GM19468 (cell line): ENCODE measurements around the gene SPATC1L.

Experiments used
- ATAC-seq: cut with Tn5 transposase; IDR thresholded peaks from one replicate; pipeline ENCODE4 v1.9.1; 2021; ENCODE audit warnings: mild to moderate bottlenecking, moderate library complexity, moderate number of reproducible peaks; ENCODE audit not compliant: unreplicated experiment; ENCODE audit errors: extremely low read depth

SPATC1L gene

DNA sequence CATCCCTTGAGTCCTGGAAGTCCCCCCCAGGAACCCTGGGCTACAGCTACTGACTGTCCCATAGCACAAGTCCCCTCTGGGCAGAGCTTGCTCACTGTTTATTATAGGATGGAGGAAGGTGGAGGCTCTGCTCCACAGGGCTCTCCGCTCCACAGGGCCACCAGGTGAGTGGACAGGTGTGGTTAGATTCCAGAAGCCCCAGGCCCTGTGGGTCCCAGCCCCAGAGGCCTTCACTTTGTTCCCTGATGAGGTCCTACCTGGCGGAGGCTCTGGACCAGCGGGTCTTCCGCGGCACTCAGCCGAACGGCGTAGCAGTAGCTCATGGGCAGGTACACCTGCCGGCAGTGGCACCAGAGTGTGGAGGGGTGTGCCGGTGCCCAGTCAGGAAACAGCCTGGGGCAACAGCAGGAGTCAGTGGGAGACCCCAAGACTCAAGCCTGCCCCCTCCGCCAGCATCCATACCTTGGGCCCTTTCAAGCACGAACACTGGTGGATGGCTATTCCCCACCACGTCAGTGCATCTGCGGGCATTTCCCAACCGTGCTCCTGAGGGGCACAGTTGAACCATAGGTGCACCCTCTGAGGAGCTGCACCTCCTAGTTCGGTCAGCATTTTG is 32.0 kb upstream of the SPATC1L start:
- ATAC-seq, result no peak

- ATAC-seq, result no peak
Observed at GRCh38 chr21:46215436-46216131, 31.3 kb upstream of the SPATC1L start.

DNA sequence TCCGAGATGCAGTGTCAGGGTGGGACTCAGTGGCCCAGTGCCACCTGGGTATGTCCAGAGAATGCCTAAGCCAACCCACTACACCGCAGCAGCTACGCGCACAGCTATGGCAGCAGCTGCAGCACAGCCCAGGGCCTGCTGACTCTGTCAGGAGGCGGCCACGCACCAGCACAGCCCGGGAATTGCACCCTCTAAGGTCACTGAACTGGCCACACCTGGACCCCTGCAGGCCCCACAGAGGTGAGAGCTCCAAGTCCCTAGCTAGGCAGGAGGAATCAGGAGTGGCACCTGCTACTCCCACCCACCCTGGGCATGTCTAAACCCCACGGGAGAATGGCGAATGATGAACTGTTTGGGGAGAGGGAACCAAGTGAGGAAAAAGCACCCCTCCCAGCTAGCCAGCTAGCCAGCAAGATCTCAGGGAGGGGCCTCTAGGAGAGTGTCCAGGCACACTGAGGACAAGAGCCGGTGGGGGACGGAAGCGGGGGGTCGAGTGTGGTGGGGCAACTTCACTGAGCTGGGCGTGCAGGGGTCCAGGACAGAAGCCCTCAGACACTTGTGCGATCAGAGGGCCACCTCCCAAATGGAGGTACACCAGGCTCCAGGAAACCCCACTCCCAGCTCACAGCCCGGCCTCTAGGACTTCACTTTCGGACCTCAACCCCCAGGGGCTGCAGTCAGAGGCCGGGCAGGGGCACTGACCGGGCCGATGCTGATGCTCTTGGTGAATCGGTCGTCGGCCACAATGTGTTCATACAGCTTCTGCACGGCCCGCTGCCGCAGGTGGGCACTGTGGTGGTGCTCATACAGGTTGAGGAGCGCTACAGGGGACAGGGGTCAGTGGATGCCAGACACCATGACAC is 30.4 kb upstream of the SPATC1L start:
- no peak for ATAC-seq

GRCh38 chr21:46213620-46214286 is 29.5 kb upstream of the SPATC1L start:
- no peak for ATAC-seq

DNA sequence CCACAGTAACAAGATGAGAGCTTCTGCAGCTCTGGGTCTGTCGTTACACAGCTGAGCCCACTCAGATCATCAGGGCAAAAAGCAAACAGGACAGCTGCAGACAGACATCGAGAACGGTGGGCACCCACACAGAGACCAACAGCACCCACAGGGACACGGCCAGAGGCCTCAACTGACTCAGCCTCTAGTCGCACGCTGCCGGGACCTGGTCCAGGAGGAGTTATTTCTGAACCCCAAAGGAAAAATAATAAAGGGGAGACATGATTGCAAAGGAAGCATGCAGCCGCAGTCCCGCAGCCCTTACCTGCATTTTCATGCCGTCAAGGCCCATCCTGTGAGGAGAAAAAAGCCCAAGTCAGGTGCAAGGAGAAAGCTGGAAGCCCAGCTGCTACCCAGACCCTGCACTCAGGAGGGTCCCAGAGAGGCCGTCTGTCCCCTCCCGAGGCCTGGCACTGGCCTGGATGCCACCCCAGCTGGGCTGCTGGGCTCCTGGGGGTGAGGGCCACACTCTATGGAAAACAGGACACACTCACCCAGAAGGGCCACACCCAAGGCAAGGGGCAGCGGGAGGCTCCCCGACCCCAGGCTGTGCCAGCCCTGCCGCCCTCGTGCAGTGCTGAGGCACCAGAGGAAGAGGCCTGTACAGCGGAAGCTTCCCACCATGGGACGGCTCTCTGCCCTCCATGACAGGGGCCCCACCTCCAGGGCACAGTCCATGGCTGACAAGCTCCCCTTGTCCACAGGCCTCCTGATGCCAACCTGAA is 28.6 kb upstream of the SPATC1L start:
- no peak for ATAC-seq

- ATAC-seq, result no peak
Observed at GRCh38 chr21:46211786-46212720, 27.8 kb upstream of the SPATC1L start.

GRCh38 chr21:46211376-46211775 is 27.1 kb upstream of the SPATC1L start:
- ATAC-seq, result no peak

DNA sequence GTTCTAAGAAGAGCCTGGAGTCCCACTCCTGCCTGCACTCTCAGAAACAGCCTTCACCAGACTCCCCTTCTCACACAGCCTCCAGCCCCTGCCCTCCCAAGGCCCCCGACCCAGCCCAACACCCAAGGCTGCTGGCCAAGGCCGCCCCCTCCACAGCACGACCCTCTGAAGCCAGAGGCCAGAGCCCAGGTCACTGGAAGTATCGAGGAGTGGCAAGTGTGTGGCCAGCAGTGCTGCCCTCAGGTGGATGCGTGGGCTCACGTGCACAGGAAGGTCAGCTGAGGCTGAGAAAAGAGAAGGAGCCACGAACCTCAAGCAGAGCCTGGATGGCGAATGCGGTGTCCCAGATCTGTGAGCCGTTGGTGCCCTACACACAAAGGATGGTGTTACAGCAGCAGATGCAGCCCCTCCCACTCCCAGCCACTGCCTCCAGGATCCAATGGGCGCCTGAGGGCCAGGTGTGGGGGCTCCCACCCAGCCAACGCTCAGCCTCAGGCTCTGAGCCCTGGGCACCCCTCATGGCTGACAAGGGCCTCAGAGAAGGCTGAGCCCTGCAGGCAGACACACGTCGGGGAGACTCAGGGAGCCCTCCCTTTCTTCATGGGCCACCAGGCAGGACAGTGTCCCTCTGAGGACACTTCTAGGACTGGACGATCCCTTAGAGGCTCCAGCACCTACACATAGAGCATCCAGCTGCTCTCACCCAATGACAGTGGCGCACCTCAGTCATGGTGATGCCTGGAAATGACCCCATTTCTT is 26.3 kb upstream of the SPATC1L start:
- ATAC-seq, result no peak

GRCh38 chr21:46208761-46209721 is 24.8 kb upstream of the SPATC1L start:
- no peak for ATAC-seq

GRCh38 chr21:46207920-46208591 is 23.8 kb upstream of the SPATC1L start:
- no peak for ATAC-seq

- ATAC-seq, result no peak
Observed at GRCh38 chr21:46207006-46207919, 23.0 kb upstream of the SPATC1L start.

- no peak for ATAC-seq
Observed at GRCh38 chr21:46206163-46207005, 22.1 kb upstream of the SPATC1L start.

DNA sequence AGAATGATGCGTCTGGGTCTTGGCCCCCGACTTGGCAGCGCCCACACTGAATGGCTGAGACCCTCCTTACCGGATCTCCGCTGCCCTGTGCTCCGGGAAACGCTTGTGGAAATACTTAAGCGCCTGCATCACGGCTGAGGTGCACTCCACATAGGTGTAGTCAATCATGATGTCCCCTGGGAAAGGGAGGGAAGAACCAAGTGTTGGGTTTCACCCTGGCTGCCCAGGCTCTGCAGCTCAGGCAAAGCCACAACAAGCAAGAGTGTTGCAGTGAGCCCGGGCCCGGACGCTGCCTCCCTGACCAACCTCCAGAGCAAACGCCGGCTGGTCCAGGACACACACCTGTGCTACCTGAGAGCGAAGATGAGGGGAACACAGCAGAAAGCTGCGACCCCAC is 21.5 kb upstream of the SPATC1L start:
- no peak for ATAC-seq

DNA sequence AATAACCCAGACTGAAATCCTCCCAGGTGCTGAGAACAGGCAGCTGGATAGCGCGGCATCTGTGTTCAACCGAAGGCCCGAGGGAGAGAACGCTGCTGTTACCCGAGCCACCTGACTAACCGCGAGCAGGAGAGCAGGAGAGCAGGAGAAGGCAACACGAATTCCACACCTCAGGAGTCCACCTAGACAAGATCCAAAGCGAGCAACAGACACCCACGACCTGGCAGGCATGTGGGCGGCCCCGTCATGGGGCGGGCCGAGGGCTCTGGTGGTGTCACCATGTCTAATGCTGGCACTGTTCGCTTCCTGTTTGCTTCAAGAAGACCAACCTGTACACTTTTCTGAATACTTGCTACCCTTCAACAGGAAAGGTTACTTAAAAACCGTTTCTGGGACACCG is 20.9 kb upstream of the SPATC1L start:
- ATAC-seq, result no peak

GRCh38 chr21:46203203-46203600 is 18.9 kb upstream of the SPATC1L start:
- no peak for ATAC-seq
